HepG2 (cell line): Measurements from ENCODE around the gene DHX16. TPM values are rescaled to one million over a fixed set of nuclear protein-coding genes. Genes with fewer than 3 reads are reported as not detected.

Experiments
- ARNTL ChIP-seq: sonication (generic); formaldehyde crosslinking; IDR thresholded peaks from 2 replicates; pipeline ENCODE4 v1.4.0; 2020; ENCODE audit warnings: mild to moderate bottlenecking, missing genetic modification reagents
- GATA4 ChIP-seq: sonication (generic); IDR thresholded peaks from 2 replicates; pipeline ENCODE4 v1.6.1; 2016; ENCODE audit warnings: antibody characterized with exemption, low read depth, borderline replicate concordance
- HNF4A ChIP-seq: sonication (generic); formaldehyde crosslinking; IDR thresholded peaks from 2 replicates; pipeline ENCODE4 v1.4.0; 2020; ENCODE audit warnings: missing genetic modification reagents
- MZF1 ChIP-seq: sonication (generic); formaldehyde crosslinking; IDR thresholded peaks from 2 replicates; pipeline ENCODE4 v1.8.1; 2023; ENCODE audit warnings: mild to moderate bottlenecking, missing genetic modification reagents, borderline replicate concordance
- NCOA5 ChIP-seq: sonication (generic); formaldehyde crosslinking; IDR thresholded peaks from 2 replicates; pipeline ENCODE4 v1.4.0; 2020; ENCODE audit warnings: missing genetic modification reagents
- PCBP1 ChIP-seq: fragments of 200-400 bp; formaldehyde crosslinking; IDR thresholded peaks from 2 replicates; pipeline ENCODE4 v1.6.1; 2017; ENCODE audit warnings: mild to moderate bottlenecking, low read depth, low read length, borderline replicate concordance
- PHF20 ChIP-seq: sonication (generic); formaldehyde crosslinking; IDR thresholded peaks from 2 replicates; pipeline ENCODE4 v1.5.0; 2020; ENCODE audit warnings: mild to moderate bottlenecking, missing genetic modification reagents
- SOX6 ChIP-seq, 2 experiments: fragments of 450-650 bp in 1 of 2; sonication (generic) in 1 of 2; formaldehyde crosslinking in 1 of 2; IDR thresholded peaks; 2 replicates each; pipeline versions ENCODE4 v1.4.0 to v1.6.1; 2017 to 2020; ENCODE audit warnings: antibody characterized with exemption in 1 of 2, mild to moderate bottlenecking in 1 of 2, missing genetic modification reagents in 1 of 2
- WIZ ChIP-seq: sonication (generic); formaldehyde crosslinking; IDR thresholded peaks from 2 replicates; pipeline ENCODE4 v1.5.1; 2020; ENCODE audit warnings: mild to moderate bottlenecking, missing genetic modification reagents
- ZBTB21 ChIP-seq: sonication (generic); formaldehyde crosslinking; IDR thresholded peaks from 2 replicates; pipeline ENCODE4 v1.4.0; 2020; ENCODE audit warnings: missing genetic modification reagents
- ZC3H4 ChIP-seq: sonication (generic); formaldehyde crosslinking; IDR thresholded peaks from 2 replicates; pipeline ENCODE4 v1.4.0; 2020; ENCODE audit warnings: missing genetic modification reagents, borderline replicate concordance
- ZFP1 ChIP-seq: IDR thresholded peaks from 2 replicates; pipeline ENCODE4 v1.6.1; 2016
- ZNF230 ChIP-seq: sonication (generic); formaldehyde crosslinking; IDR thresholded peaks from 2 replicates; pipeline ENCODE4 v1.4.0; 2020; ENCODE audit warnings: mild to moderate bottlenecking, missing genetic modification reagents
- ZNF451 ChIP-seq: sonication (generic); formaldehyde crosslinking; IDR thresholded peaks from 2 replicates; pipeline ENCODE4 v1.5.0; 2020; ENCODE audit warnings: mild to moderate bottlenecking, missing genetic modification reagents
- ZNF558 ChIP-seq: sonication (generic); formaldehyde crosslinking; IDR thresholded peaks from 2 replicates; pipeline ENCODE4 v1.9.0; 2022; ENCODE audit warnings: mild to moderate bottlenecking, missing genetic modification reagents, borderline replicate concordance
- ZNF607 ChIP-seq: sonication (generic); formaldehyde crosslinking; IDR thresholded peaks from 2 replicates; pipeline ENCODE4 v1.5.1; 2020; ENCODE audit warnings: missing genetic modification reagents, mild to moderate bottlenecking, borderline replicate concordance
- polyA plus RNA-seq, 8 experiments: library from polyadenylated mRNA; depleted of rRNA in 3 of 8; stranded (reverse) in 7 of 8; unstranded in 1 of 8; fragments of >200 nt; fragmentation: Illumina TruSeq in 4 of 8; extraction: Trizol in 4 of 8; gene quantifications; 2 replicates each; pipeline versions ENCODE4 v1.2.1 to v1.2.3, GENCODE V29; 2011 to 2016; ENCODE audit warnings: low read depth in 4 of 8, missing spikeins in 1 of 8, mixed read lengths in 1 of 8; ENCODE audit not compliant: insufficient read depth in 1 of 8
- total RNA-seq, 5 experiments: library from RNA; depleted of rRNA; stranded (reverse); fragments of >200 nt; fragmentation: Illumina TruSeq; extraction: Trizol; gene quantifications; 2 replicates each; pipeline ENCODE4 v1.2.3, GENCODE V29; 2016; ENCODE audit warnings: low read depth in 1 of 5
- TF ChIP-seq, protein P1 (sequence below): sonication (generic); formaldehyde crosslinking; IDR thresholded peaks from 2 replicates; pipeline ENCODE4 v1.4.0; 2020; ENCODE audit warnings: missing genetic modification reagents
- TF ChIP-seq, protein P2 (sequence below): IDR thresholded peaks from 2 replicates; pipeline ENCODE4 v1.6.1; 2016
- TF ChIP-seq, protein P3 (sequence below): sonication (generic); formaldehyde crosslinking; IDR thresholded peaks from 2 replicates; pipeline ENCODE4 v1.4.0; 2020; ENCODE audit warnings: missing genetic modification reagents, mild to moderate bottlenecking, borderline replicate concordance
- TF ChIP-seq, protein P4 (sequence below): sonication (generic); formaldehyde crosslinking; IDR thresholded peaks from 2 replicates; pipeline ENCODE4 v1.9.0; 2022; ENCODE audit warnings: low read depth, missing genetic modification reagents
- TF ChIP-seq, protein P5 (sequence below): sonication (generic); formaldehyde crosslinking; IDR thresholded peaks from 2 replicates; pipeline ENCODE4 v1.4.0; 2020; ENCODE audit warnings: missing genetic modification reagents, low read depth, mild to moderate bottlenecking, borderline replicate concordance

Gene DHX16
- total and polyA plus RNA-seq, 2 of the 13 experiments (the other 11 are each of a cell fraction or from before 2014, with no cell fraction given): 57.0 to 58.5 TPM

DNA sequence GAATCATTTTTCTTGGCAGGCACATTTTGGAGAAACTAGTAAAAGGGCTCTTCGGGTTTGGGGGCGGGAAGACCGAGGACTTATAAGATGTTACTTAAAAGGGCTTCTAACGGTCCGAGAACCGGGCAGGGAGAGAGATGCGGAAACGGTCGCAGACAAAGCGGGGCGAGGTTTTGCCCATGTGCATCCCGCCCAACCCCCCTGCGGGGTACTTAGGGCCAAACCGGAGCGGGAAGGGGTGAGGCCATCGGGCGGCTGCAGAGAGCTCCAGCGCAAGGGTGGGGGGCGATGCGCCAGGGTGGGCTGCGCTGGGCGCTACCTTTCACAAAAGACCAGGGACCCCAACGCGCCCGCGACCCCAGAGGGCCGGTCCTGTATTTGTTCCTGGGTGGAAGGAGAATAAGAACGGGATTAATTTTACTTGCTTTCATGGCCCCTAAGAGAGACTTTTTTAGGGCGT is 48.0 kb upstream of the DHX16 start (continued):
- TF ChIP-seq, protein P1, sequence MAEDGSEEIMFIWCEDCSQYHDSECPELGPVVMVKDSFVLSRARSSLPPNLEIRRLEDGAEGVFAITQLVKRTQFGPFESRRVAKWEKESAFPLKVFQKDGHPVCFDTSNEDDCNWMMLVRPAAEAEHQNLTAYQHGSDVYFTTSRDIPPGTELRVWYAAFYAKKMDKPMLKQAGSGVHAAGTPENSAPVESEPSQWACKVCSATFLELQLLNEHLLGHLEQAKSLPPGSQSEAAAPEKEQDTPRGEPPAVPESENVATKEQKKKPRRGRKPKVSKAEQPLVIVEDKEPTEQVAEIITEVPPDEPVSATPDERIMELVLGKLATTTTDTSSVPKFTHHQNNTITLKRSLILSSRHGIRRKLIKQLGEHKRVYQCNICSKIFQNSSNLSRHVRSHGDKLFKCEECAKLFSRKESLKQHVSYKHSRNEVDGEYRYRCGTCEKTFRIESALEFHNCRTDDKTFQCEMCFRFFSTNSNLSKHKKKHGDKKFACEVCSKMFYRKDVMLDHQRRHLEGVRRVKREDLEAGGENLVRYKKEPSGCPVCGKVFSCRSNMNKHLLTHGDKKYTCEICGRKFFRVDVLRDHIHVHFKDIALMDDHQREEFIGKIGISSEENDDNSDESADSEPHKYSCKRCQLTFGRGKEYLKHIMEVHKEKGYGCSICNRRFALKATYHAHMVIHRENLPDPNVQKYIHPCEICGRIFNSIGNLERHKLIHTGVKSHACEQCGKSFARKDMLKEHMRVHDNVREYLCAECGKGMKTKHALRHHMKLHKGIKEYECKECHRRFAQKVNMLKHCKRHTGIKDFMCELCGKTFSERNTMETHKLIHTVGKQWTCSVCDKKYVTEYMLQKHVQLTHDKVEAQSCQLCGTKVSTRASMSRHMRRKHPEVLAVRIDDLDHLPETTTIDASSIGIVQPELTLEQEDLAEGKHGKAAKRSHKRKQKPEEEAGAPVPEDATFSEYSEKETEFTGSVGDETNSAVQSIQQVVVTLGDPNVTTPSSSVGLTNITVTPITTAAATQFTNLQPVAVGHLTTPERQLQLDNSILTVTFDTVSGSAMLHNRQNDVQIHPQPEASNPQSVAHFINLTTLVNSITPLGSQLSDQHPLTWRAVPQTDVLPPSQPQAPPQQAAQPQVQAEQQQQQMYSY: no peak
- TF ChIP-seq, protein P2, sequence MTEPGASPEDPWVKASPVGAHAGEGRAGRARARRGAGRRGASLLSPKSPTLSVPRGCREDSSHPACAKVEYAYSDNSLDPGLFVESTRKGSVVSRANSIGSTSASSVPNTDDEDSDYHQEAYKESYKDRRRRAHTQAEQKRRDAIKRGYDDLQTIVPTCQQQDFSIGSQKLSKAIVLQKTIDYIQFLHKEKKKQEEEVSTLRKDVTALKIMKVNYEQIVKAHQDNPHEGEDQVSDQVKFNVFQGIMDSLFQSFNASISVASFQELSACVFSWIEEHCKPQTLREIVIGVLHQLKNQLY (CRISPR knock-in tag): no peak
- TF ChIP-seq SOX6 (IDR thresholded peaks at IDR 0.05): no peak
- TF ChIP-seq SOX6 (CRISPR knock-in tag; IDR thresholded peaks at IDR 0.05): no peak
- no peak for TF ChIP-seq GATA4
- no peak for TF ChIP-seq MZF1
- TF ChIP-seq NCOA5 (CRISPR knock-in tag): no peak
- no peak for TF ChIP-seq ZNF230
- TF ChIP-seq ZNF451: no peak
- TF ChIP-seq ZFP1: no peak
- TF ChIP-seq, protein P3, sequence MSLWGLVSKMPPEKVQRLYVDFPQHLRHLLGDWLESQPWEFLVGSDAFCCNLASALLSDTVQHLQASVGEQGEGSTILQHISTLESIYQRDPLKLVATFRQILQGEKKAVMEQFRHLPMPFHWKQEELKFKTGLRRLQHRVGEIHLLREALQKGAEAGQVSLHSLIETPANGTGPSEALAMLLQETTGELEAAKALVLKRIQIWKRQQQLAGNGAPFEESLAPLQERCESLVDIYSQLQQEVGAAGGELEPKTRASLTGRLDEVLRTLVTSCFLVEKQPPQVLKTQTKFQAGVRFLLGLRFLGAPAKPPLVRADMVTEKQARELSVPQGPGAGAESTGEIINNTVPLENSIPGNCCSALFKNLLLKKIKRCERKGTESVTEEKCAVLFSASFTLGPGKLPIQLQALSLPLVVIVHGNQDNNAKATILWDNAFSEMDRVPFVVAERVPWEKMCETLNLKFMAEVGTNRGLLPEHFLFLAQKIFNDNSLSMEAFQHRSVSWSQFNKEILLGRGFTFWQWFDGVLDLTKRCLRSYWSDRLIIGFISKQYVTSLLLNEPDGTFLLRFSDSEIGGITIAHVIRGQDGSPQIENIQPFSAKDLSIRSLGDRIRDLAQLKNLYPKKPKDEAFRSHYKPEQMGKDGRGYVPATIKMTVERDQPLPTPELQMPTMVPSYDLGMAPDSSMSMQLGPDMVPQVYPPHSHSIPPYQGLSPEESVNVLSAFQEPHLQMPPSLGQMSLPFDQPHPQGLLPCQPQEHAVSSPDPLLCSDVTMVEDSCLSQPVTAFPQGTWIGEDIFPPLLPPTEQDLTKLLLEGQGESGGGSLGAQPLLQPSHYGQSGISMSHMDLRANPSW (CRISPR knock-in tag): peak; percentile 37; the same call in 1 of the 2 replicates
- TF ChIP-seq WIZ (CRISPR knock-in tag): 0 out of 2 replicates have a peak, but pooled peaks have one; percentile 49
- 0 out of 2 replicates have a peak, but pooled peaks have one; percentile 8 for TF ChIP-seq HNF4A (CRISPR knock-in tag)
- TF ChIP-seq PCBP1: 0 out of 2 replicates have a peak, but pooled peaks have one; percentile 55
- TF ChIP-seq ARNTL: no peak; the same call in 1 of the 2 replicates
- peak; percentile 53; the same call in 1 of the 2 replicates for TF ChIP-seq ZNF607
- TF ChIP-seq ZNF558: 0 out of 2 replicates have a peak, but pooled peaks have one; percentile 78
- TF ChIP-seq, protein P4, sequence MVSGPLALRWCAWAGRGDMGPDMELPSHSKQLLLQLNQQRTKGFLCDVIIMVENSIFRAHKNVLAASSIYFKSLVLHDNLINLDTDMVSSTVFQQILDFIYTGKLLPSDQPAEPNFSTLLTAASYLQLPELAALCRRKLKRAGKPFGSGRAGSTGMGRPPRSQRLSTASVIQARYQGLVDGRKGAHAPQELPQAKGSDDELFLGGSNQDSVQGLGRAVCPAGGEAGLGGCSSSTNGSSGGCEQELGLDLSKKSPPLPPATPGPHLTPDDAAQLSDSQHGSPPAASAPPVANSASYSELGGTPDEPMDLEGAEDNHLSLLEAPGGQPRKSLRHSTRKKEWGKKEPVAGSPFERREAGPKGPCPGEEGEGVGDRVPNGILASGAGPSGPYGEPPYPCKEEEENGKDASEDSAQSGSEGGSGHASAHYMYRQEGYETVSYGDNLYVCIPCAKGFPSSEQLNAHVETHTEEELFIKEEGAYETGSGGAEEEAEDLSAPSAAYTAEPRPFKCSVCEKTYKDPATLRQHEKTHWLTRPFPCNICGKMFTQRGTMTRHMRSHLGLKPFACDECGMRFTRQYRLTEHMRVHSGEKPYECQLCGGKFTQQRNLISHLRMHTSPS (CRISPR knock-in tag): no peak
- TF ChIP-seq ZBTB21 (CRISPR knock-in tag): no peak
- 0 out of 2 replicates have a peak, but pooled peaks have one; percentile 31 for TF ChIP-seq PHF20 (CRISPR knock-in tag)
- TF ChIP-seq ZC3H4 (CRISPR knock-in tag): peak; percentile 56; the same call in 1 of the 2 replicates
- TF ChIP-seq, protein P5, sequence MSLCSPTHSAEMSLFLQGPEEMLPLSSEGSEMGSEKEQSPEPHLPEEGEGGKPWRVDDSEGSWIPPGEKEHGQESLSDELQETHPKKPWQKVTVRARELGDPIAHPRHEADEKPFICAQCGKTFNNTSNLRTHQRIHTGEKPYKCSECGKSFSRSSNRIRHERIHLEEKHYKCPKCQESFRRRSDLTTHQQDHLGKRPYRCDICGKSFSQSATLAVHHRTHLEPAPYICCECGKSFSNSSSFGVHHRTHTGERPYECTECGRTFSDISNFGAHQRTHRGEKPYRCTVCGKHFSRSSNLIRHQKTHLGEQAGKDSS (CRISPR knock-in tag): no peak
